GM19043 (cell line): ENCODE results near the gene CHML.
A peak's percentile ranks its signal among the peaks of the same experiment; 100 is the strongest.

ENCODE experiments used
- ATAC-seq: cut with Tn5 transposase; IDR thresholded peaks from one replicate; pipeline ENCODE4 v1.9.1; 2021; ENCODE audit warnings: low read depth; ENCODE audit not compliant: unreplicated experiment

Gene CHML

DNA sequence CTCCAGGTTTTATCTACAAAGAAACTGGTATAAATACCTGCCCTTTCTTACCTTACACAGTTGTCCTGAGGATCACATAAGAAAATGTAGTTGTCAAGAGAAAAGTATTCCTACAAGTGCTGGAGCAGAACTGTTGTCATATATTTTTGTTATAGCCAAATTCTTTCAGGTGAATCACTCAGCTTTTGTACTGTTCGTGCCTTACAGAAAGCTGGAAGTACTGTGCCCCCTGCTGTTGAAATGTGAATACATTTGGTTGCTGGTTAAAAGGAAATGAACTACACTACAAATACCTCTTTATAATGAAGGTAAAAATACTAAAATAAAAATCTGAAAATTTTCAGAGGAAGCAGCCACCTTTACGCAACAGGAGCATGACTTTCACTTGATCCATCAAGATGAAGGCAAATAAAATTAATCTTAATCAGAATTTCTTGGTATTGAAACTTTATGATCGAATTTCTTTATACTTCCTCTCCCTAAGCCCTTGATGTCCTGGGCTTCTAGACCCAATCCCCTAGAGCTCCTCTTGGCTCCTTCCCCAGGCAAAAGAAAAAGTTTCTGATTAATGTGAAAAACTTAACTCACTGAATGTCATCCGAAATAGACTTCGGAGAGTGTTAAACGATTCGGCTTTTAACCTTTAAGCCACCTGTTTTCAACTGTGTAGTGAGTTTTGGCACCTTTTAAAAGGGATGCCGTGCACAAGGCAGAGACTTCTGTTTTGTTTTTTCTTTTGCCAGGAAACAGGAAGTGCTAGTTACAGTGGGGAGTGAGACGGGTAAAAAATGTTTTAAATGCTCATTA lies 12.5 kb downstream of the CHML start:
- ATAC-seq, result peak; percentile 79

DNA sequence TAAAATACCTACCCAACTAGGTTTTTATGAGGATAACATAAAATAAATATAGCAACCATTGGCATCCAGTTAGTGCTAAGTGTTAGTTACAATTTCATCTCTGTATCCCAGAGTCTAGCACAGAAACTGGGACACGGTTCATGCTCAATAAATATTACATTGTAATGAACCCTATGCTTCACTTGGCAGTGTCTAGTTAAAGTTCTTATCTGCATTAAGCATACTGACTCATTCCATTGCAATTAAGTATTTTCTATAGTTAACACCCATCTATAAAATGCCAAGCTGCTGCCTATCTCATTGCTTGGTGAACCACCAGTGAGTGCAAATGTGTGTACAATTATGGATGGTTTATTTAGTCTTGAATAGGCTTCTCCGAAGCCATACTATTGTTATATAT lies 15.2 kb downstream of the CHML start:
- ATAC-seq, result no peak

DNA sequence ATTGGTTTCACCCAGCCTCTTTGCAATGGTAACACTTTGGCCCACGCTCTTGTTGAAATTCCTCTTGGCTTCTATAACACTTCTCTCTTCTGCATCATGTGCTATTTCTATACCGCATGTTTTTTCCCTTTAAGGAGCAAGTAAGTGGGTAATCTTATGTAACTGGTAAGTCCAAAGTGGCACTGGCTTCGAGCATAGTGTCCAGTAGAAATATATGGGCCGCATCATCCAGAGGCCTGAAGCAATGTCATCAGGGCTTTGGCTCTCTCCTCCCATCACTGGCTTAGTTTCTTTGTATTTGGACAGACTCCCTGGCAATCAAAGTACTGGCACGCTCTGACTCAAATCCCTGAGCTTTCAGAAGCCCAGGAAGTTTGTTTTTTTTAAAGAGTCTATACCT lies 17.5 kb downstream of the CHML start:
- ATAC-seq, result no peak

DNA sequence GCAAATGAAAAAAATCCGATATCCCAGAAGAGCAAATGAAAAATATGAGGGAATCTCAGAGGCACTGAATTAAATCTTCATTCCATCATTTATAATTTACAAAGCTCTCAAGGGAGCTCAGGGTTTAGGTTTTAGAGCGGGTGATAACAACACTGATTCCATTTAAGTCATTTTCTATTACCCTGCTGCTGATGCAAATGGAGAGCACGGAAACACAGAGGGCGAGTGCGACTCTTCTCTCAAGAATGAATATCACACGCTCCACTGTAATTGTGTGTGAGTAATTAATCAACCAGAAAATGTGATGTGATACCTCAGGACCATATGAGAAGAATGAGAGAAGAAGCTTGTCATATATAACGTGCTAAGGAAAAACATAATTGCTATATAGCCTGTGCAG lies 22.7 kb downstream of the CHML start:
- ATAC-seq, result no peak

DNA sequence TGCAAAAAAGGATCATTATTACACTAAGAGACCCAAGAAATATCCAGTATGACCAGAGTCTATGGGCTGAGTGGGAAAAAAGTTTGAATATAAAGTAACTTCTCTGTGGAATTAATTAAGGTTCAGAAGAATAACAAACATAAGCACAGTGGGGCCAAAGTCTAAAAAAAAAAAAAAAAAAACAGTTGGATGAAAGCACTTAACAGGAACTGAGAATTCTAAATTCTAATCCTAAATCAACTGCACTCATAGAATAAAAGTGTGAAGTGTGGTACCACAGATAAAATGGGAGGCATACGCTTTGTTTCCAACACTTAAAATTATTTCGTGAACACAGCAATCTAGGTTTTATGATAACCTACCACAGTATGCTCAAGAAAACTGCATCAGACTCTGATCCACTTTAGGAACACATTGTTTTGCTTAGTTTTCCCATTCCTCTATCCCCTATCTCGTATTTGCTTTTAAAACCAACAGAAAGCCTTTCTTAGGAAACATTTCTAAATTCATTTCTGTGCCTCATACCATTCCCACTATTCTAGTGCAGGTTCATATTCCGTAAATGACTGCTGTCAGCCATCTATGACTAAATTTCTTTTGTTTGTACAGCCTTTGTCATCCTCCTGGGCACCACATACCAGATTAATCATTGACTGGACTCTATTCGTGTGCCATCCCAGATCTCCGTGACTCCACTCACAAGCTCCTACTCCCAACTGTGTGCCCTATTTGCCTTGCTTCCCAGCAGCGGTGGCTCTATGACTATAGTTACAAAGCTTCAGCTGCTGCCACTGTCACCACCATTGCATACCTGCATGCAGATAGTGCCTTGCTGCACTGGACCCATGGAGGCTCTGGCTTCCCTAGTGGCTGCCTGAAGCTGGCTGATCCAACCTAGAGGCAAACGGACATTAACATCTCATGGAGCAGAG lies 24.9 kb downstream of the CHML start:
- ATAC-seq, result no peak

DNA sequence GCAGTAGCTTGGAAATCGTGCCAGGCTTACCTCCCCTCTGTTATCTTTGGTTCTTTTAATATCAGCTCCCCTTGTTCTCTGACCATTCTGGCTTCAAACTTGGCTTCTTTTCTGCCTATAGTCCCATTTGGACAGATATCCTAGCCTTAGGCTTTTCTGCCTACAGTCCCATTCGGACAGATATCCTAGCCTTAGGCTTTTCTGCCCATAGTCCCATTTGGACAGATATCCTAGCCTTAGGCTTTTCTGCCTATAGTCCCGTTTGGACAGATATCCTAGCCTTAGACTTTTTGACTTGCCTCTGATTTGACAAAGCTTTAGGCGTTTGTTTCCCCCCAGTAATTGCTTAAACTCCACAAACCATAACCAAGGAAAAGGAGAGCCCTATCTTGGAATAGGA lies 25.6 kb downstream of the CHML start:
- ATAC-seq, result no peak

DNA sequence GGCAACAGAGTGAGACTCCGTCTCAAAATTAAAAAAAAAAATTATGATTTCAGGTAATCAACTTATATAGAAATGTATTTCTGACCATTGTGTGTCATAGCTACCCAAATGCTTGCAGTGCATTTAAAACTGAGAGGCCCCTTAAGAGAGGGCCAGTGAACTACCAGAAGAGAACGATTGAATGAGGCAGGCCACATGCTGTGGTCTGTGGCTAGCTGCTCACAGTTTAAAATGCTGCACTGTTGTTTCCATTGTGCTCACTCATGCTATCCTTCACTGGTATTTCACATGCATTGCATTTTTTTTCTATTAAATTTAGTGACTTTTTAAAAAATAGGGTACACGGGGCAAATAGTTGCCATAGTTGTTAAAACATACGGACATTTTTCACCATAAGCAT lies 26.0 kb downstream of the CHML start:
- ATAC-seq, result no peak

DNA sequence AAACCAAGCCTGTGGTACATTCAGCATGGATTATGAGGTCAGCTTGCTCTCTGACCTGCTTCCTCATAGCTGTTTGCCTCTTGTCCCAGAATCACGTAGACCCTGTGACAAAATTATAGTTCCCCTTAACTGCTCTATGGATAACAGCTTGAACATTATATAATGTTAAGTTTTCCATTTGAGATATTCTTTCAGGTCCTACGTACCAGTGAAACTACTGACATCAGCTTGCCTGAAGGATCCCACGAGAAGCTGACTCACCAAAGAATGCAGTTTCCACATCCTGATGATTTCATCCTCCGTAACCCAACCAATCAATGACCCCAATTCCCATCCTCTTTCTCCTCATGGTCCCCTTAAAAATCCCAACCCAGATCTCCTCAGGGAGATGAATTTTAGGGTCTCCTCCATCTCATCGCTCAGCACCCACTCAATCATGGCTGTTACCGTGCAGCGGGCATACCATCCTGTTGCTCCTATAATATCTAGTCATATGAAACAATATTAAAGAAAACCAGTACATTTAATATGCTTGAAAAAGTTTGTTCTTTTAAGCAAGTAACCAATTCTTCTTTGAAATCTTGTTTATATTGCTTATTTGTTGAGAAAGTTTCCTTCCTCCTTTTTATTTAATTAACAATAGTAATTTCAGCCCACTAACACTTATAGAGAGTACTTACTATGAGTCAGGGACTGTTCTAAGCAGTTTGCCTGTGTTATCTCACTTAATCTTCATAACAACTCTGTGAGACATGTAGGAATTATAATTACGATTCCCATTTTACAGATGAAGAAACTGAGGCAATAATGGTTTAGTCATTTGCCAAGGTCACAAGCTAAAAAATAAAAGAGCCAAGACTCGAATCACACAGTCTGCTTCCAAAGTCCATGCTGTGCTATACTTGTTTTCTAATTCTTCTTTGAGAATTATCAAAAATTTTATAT lies 27.4 kb downstream of the CHML start:
- no peak for ATAC-seq

DNA sequence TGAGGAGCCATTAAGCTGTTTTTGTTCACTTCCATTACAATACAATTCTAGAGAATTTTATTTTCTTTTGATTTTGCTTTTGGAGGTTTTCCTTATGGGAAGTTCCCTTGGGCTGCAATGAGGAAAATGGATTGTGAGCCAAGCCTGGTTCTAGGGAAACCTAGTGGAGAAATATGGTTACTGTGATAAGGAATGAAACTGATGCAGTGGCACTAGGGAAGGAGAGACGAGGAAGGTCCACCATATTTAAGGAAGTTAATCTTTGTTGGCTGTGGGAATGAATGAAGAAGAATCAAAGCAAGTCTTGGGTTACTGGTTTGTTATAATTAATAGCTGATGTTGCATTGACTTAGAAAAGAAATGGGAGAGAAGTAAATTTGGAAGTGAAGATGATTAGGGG lies 28.4 kb downstream of the CHML start:
- ATAC-seq, result no peak

DNA sequence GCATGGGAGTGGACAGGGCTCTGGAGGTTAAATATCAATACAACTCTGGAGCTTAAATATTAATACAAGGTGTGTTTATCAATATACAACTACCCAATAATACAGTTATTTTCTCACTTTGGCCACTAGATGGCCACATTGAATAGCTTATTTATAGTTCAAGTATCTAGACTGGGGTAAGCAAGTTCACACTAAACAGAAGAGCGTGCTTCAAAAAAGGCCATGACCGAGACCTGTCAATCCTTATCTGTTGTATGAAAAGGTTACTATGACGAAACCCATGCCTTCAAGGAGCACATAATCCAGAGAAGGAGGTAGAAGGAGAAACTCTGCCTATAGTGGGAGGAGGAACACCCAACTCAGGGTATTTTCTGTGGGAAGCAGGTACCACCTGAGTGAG lies 29.1 kb downstream of the CHML start:
- ATAC-seq, result peak; percentile 86

DNA sequence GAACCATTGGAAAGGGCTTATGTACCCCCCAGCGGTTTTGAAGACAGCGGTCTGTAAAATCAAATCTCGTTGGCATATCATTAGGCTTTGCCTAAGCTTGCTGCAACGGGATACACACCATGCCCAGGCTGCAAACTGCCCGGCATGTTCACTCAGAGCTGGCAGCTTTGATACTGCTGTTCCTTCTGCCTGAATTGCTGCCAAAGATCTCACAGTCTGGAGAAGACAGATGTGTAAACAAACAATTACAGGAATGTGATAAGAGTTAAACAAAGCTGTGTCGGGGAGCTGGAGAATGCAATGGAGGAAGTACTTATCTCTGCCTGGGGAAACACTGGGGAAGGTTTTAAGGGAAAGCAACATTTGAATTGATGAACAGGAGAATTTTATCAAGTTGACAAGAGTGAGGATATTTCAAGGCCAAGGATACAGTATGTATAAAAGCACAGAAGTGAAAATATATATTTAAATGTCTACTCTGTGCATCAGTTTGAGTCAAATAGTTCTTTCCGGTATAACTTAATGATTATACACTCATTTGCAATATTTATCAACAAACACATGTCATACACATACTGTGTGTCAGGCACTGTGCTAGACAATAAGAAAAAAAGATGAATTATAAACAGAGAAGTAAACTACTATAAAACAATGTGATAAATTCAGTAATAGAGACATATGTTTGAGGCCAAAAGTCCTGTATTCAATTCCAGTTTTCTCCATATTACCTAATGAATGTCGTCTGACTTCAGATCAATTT lies 29.9 kb downstream of the CHML start:
- ATAC-seq, result no peak

DNA sequence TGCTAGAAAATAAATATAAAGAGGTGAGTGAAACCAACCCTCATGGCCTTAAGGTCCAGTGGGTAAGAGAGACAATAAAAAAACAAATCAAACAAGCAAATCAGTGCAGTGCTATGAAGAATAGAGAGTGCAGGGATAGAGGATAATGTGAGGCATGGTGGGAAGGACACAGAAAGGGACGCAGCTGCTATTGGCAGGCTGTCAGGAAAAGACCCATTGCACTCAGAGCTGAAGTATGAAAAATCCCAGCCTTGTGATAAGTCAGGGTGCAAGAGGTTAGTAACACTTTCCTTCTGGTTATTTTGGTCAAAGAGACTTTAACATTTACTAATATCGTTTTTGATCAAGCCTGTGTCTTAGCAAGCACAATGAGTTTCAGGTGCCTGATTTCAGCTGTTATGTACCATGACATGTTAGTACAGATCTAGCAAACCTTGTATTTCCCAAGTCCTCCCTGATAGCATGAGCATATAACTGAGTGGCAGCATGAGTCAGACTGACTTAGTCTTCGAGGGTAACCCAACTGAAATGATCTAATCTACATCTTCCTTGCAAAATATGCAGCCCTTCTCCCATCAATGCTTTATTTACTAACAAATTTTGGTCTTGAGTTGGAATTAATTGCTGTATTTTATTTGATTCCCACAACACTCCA lies 31.7 kb downstream of the CHML start:
- ATAC-seq, result no peak

DNA sequence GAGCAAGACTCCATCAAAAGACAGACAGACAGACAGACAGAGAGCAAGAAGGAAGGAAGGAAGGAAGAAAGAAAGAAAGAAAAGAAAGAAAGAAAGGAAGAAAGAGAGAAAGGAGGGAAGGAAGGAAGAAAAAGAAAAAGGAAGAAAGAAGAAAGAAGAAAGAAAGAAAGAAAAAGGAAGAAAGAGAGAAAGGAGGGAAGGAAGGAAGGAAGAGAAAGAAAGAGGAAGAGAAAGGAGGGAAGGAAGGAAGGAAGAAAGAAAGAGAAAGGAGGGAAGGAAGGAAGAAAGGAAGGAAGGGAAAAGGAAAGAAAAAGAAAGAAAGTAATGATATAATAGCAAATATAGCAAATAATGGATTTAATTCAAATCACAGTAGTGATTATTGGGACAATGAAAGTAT lies 32.7 kb downstream of the CHML start:
- ATAC-seq, result no peak

DNA sequence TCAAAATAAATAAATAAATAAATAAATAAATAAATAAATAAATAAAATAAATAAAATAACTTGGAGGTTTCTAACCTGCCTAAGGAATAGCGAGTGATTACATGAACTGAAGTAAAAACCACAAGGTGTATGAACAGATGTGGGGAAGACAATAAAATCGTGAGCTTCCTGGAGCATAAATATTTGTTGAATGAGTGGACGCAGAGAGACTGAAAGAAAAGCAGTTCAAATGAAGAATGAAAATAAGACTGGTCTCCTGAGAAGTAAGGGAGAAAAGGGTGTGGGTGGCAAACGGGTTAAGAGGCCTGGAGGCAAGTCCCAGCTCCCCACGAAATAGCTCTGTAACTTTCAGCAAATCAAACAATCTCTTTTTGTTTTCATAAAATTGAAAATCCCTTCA lies 33.6 kb downstream of the CHML start:
- ATAC-seq, result no peak

DNA sequence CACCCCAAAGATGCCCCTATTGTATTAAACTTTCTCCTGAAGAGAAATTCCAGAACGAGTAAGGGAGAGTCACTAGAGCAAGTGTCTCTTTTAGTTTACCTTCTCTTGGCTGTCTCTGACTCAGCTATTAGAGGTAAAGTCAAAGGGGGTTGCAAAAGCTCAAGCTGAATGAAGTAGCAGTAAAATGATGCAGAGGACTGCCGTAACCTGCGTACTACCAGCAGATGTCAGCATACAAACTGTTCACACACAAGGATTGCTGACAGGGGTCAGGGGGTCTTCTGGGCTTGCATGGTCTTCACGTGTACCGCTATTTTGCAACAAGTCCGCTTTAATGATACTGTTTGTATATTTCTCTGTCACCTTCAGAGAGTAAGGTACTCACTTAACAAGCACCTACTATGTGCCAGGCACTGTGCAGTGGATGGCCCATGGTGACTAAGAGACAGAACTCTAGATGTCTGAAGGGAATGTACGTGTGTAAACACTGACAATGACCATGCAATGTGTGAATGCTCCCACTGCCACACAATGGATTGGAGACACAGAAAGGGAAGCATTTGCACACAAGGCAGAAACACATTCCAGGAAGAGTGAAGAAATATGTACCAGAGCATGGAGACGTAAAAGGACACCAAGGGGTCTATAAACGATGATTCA lies 34.9 kb downstream of the CHML start:
- no peak for ATAC-seq

DNA sequence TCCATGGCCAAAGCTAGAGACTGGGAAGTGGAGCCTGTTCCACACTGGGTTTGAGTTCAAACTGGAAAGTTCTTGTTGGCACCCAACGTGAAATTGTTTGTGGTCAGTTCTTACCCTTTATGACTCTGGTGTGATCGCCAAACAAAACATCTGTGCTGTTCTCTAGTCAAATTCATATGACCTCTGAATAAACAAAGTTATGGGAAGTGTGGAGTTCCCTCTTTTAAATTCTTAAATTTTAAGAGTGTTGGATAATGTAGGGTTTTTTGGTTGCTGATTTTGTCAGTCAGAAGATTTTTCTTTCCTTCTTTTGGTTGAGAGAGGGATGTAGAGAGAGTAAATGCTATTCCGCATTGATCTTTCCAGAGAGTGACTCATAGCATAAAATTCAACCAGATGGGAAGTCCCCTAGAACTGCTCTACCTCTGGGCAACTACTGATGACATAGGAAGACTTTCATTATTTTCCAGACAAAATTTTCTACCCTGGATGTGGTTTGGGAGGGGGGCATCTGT lies 36.4 kb downstream of the CHML start:
- no peak for ATAC-seq

DNA sequence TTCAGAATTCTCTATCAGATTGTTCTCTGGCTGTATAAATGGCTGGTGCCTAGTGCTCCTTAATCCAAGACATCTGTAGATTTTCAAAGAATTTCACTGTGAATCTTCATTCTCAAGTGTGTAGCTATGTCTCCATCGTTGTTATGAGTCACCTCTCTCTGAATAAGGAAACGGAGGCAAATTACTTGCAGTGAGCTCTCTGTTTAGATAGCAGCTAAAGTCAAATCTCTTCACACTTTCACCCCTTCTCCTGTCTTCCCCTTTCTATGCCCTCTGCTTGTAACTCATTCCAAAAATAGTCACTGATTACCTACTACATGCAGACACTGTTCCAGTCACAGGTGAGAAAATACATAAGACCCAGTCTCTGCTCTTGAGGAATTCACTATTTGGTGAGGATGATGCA lies 39.7 kb downstream of the CHML start:
- peak; percentile 86 for ATAC-seq

DNA sequence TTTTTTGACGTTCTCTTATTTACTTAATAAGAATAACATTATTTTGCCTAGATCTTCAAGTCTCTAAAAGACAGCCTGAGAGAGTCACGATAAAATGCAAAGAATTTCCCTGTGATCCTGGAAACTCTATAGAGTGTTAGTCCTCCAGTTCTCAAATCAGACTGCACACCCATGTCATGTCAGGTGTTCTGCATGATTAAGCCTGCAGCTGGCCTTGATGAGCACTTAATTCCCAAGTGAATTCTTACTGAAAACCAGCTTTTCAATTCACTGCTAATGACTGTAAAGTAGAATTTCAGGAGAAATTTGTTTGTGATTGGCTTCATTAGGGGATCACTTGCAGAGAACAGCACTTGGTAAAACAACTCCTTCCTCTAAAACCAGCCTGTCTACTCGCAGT lies 41.9 kb downstream of the CHML start:
- peak; percentile 33 for ATAC-seq

DNA sequence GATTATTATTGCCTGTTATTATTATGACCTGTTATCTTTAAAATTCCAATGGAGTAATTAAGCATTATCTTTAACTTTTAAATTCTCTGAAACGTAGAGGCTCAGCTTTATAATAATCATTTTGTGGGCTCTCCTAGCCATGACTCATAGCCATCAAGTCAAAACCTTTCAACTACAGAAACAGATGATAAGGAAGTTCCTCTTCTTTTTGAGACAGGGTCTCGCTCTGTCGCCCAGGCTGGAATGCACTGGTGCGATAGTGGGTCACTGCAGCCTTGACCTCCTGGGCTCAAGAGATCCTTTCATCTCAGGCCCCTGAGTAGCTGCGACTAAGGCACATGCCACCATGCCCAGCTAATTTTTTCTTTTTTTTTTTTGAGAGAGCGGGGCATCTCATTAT lies 43.5 kb downstream of the CHML start:
- no peak for ATAC-seq
